Gastroesophageal sphincter (tissue), 3 donors: ENCODE data around the gene PYDC1.

Experiments
- CTCF ChIP-seq, 4 experiments: fragments of 200-600 bp in 2 of 4; fragments of 450-650 bp in 2 of 4; sonication (generic) in 1 of 4; IDR thresholded peaks; one replicate each; pipeline ENCODE4 v1.5.1; 2017 to 2019; ENCODE audit warnings: antibody characterized with exemption in 4 of 4, mild to moderate bottlenecking in 2 of 4, moderate library complexity in 2 of 4
- EP300 ChIP-seq: sonication (generic); formaldehyde crosslinking; IDR thresholded peaks from one replicate; pipeline ENCODE4 v1.6.1; 2017; ENCODE audit warnings: antibody characterized with exemption, mild to moderate bottlenecking
- POLR2A ChIP-seq, 2 donors: fragments of 450-650 bp; IDR thresholded peaks; one replicate each; pipeline ENCODE4 v1.6.1; 2017; ENCODE audit warnings: antibody characterized with exemption in 2 of 2, mild to moderate bottlenecking in 2 of 2, moderate library complexity in 1 of 2
- POLR2AphosphoS5 ChIP-seq: sonication (generic); formaldehyde crosslinking; IDR thresholded peaks from one replicate; pipeline ENCODE4 v1.6.1; 2017; ENCODE audit warnings: antibody characterized with exemption

GRCh38 chr16:31238041-31238440 lies 21.1 kb upstream of the PYDC1 start:
- TF ChIP-seq CTCF (IDR thresholded peaks at IDR 0.05) (no peak), POLR2A (IDR thresholded peaks at IDR 0.05) (no peak), EP300 (no peak), POLR2AphosphoS5 (no peak)
